Skin epidermis (tissue), 12 donors: Measurements from ENCODE around the gene SPR.

Experiments
- H3K27ac ChIP-seq, 21 experiments: fragments of 200-600 bp; sonication (generic) in 11 of 21; one replicate each; pipeline ENCODE4 v1.5.0; 2020; ENCODE audit warnings: mild to moderate bottlenecking in 3 of 21, inconsistent platforms in 2 of 21, moderate library complexity in 2 of 21
- H3K4me3 ChIP-seq, 7 experiments: fragments of 200-600 bp; sonication (generic) in 2 of 7; one replicate each; pipeline ENCODE4 v1.5.0; 2020; ENCODE audit warnings: inconsistent platforms in 2 of 7, mild to moderate bottlenecking in 2 of 7, moderate library complexity in 1 of 7

SPR gene

GRCh38 chr2:72926811-72927465 is 39.7 kb downstream of the SPR start:
- H3K27ac ChIP-seq: no peak overlapping the region
- no peak overlapping the region for H3K4me3 ChIP-seq

GRCh38 chr2:72927619-72928550 is 40.7 kb downstream of the SPR start:
- no peak overlapping the region for H3K27ac ChIP-seq

DNA sequence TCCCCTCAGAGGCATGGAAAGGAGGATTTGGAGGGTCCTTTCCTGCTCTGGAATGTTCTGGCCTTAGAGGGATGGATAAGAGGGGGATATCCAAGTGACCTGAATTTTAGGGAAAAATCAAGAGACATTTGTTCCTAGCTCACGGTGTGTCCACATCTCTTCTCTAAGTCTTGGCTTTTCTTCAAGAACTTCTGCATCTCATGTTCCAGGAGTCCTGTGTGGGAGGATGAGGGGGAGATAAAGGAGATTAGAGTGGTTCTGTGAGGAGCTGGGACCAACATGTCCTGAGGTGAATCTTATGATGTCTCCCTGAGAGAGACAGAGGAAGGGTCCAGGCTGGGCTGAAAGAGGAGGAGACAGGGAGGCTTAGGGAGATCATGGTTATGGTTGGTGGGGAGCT is 41.8 kb downstream of the SPR start:
- no peak overlapping the region for H3K27ac ChIP-seq
- no peak overlapping the region for H3K4me3 ChIP-seq

More at GRCh38 chr2:72927619-72928550, 40.7 kb downstream of the SPR start:
- H3K4me3 ChIP-seq: no peak overlapping the region

DNA sequence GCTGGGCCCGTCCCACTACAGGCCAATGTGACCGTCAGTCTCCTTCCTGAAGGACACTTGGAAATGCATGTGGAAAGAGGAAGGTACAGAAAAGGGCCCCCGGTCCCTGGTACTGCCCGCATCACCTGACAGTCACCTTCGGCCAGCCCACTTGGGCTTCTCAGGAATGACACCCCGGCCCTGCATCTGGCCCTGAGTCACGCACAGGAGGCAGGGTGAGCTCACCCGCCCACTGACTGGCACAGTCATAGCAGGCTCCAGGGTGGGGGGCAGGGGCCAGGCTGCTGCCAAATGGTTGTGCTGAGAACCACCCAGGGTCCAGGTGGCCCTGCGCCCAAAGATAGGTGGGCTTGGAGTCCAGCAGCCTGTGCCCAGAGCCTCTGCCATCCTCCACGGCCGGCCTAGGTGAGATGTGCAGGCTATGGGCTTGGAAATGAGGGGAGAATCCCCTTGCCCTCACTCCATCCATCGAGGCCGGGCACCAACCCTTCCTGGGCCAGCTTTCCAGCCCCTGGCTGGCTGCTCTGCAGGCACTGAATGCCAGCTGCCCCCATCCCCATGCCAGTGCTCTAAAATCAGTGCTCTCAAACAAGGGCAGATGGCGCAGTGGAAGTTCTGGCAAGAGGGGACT is 44.2 kb downstream of the SPR start:
- Histone ChIP-seq H3K4me3 (no peak overlapping the region), H3K27ac (no peak overlapping the region)

DNA sequence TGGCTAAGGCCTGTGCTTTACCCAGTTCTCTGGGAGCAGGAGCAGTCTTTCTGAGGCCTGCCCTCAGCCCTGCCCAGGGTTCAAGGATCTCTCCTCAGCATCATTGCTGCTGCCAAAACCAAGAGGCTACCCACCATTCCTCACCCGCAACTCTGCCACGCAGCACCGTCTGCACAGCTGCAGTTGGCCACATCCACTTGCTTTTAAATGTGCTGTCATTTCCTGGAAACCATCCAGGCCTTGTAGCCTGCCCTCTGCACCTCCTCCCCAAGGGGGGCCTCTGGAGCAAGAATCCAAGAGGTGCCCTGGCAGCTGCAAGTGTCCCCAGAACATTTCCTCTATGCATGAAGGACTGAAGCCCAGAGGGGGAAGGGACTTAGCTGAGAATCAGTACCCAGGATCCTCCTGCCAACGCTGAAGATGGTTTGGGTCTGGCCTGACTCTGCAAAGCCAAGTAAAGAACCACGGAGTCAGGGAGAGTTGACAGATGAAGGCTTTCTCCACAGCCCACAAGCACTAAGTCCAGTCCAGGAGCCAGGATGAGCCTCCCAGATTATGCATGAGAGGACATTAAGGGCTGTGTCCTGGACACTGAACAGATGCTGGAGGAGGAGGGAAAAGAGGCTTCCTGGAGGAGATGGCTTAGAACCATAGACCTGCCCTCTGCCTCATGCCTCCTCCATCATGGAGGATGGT is 45.0 kb downstream of the SPR start:
- Histone ChIP-seq H3K27ac (no peak overlapping the region), H3K4me3 (no peak overlapping the region)

DNA sequence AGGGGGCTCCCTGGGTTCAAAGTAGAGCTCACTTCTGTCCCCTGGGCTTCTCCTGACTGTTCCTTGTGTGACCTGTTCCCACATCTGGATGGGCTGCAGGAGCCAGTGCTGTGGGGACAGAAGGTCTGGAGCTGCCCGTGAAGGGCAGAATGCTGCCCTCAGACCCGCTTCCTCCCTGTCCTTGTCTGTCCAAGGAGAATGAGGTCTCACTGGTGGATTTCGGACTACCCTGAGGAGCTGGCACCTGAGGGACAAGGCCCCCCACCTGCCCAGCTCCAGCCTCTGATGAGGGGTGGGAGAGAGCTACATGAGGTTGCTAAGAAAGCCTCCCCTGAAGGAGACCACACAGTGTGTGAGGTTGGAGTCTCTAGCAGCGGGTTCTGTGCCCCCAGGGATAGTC is 45.6 kb downstream of the SPR start:
- Histone ChIP-seq H3K4me3 (no peak overlapping the region), H3K27ac (no peak overlapping the region)

- Histone ChIP-seq H3K27ac (no peak overlapping the region), H3K4me3 (no peak overlapping the region)
Observed at GRCh38 chr2:72933207-72933606, 46.0 kb downstream of the SPR start.

GRCh38 chr2:72933646-72934151 is 46.5 kb downstream of the SPR start:
- Histone ChIP-seq H3K4me3 (no peak overlapping the region), H3K27ac (no peak overlapping the region)

DNA sequence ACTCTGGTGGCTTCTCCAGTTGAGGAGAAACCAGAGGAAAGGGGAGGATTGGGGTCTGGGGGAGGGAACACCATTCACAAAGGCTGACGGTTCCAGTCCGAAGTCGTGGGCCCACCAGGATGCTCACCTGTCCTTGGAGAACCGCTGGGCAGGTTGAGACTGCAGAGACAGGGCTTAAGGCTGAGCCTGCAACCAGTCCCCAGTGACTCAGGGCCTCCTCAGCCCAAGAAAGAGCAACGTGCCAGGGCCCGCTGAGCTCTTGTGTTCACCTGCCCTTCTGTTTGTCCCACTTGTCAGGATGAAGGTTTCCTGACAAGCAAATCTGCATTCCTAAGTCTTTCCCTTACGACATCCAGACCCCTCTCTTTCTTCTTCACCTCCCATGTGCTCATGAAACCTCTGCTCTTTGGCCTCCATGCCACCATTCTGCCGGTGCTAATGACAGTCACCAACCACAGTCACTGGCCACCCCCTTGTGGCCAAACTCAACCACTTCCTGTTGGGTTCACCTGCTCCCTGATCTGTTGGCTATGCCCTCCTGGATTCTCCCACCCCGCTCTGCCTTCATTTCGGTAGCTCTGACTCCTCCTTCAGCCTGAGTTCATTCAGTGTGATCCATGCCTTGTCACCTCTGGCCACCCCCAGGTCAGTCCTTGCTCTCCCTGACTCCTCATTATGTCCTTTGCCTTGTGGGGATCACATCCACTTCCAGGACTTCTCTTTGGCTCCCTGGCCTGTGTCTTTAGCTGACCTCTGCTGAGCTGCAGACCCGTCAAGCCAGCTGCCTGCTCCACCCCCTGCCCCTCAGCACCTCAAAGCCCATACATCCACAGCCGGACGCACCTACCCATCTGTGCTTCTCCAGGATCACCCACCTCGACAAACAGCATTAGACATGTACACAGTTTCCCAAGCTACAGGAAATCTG is 47.7 kb downstream of the SPR start:
- no peak overlapping the region for H3K4me3 ChIP-seq
- H3K27ac ChIP-seq: peak overlapping the region in 1 of 21 experiments; percentile 9

DNA sequence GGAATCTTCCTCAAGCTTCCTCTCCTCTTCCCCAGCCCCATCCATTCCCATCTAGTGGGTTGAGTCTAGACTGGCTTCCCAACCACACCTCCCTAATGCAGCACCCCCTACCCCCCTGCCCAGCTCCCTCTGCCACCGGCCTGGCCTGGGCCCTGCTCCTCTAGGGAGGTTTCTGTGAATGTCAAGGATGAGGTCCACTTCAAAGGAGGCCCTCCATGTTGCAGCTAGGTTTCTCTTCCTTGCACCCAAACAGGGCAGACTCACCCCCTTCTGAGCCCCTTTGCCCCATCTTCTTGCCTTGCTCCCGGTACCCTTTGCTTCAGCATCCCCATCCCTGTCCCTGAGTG is 48.4 kb downstream of the SPR start:
- Histone ChIP-seq H3K4me3 (no peak overlapping the region), H3K27ac (peak overlapping the region in 1 of 21 experiments; percentile 9)

DNA sequence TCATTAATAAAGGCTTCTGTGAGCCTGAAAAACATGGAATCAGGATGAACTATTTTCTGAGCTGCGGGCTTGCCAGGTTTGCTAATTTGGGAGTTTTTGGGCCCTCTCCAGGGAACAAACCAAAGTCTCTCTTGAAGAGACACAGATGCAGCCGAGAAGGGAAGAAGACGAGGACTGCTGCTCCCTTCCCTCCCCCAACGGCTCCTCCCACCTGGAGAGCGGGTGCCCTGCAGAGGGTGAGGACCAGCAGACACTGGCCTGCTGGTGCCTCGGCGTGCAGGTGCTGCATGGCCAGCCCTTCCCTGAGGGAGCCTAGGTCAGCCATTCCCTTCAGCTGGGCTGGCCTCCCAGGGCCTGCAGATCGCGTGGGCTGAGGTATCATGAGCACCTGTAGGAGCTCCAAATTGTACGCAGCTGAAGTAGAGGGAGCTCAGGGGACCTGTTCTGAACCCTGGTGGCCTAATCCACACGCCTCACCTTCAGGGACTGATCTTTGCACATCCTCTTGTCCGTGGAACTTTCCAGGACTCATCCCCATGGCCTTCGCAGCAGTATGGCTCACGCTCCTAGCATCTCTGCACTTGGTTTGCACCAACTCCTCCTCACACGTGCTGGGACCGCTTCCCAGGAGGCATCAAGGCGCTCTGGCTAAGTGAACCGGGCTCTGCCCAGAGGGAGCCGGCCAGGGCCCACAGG is 49.6 kb downstream of the SPR start:
- Histone ChIP-seq H3K4me3 (no peak overlapping the region), H3K27ac (peak overlapping the region in 2 of 21 experiments; percentile 3 to 16)

DNA sequence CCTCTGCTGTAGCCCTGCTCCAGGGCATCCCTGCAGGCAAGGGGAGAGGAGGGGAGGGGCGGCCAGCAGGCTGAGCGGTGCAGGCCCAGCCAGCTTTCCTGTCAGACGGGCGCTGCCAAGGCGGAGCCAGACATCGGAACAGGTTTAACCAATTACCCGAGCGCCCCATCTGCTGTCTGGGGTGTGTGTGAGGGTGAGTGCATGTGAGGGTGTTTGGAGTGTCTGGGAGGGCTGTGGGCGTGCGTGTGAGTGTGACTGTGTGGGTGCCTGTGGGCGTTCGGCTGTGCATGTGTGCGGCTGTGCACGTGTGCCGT is 50.1 kb downstream of the SPR start:
- H3K4me3 ChIP-seq: no peak overlapping the region
- peak overlapping the region in 1 of 21 experiments; percentile 3 for H3K27ac ChIP-seq

- no peak overlapping the region for H3K27ac ChIP-seq
- H3K4me3 ChIP-seq: no peak overlapping the region
Observed at GRCh38 chr2:72938455-72938854, 51.2 kb downstream of the SPR start.

- H3K4me3 ChIP-seq: no peak overlapping the region
- no peak overlapping the region for H3K27ac ChIP-seq
Observed at GRCh38 chr2:72940361-72940760, 53.2 kb downstream of the SPR start.

- Histone ChIP-seq H3K4me3 (no peak overlapping the region), H3K27ac (no peak overlapping the region)
Observed at GRCh38 chr2:72940786-72941185, 53.6 kb downstream of the SPR start.
